Stomach smooth muscle (tissue), 2 donors: Measurements from ENCODE around the gene ANKH.
"Not testable (repeated sequence)": the region's sequence is repeated elsewhere in the genome, so short reads cannot be mapped to it uniquely, and the experiment has no call there.

Source experiments
- H3K27ac ChIP-seq: one replicate; pipeline ENCODE4 v1.7.0; 2013; ENCODE audit warnings: mild to moderate bottlenecking, low read length, inconsistent platforms
- H3K27me3 ChIP-seq, 2 donors: one replicate each; pipeline ENCODE4 v1.7.0; 2013; ENCODE audit warnings: low read length in 2 of 2; ENCODE audit not compliant: insufficient read depth in 2 of 2, control insufficient read depth in 1 of 2
- H3K36me3 ChIP-seq, 2 donors: one replicate each; pipeline ENCODE4 v1.7.0; 2013; ENCODE audit warnings: low read length in 2 of 2; ENCODE audit not compliant: control insufficient read depth in 2 of 2, insufficient read depth in 2 of 2
- H3K4me1 ChIP-seq: one replicate; pipeline ENCODE4 v1.7.0; 2013; ENCODE audit warnings: low read length; ENCODE audit not compliant: control insufficient read depth, insufficient read depth
- H3K4me3 ChIP-seq, 2 donors: one replicate each; pipeline ENCODE4 v1.7.0; 2013; ENCODE audit warnings: low read length in 2 of 2
- H3K9ac ChIP-seq, 2 donors: one replicate each; pipeline ENCODE4 v1.7.0; 2013; ENCODE audit warnings: low read length in 2 of 2, mild to moderate bottlenecking in 1 of 2
- H3K9me3 ChIP-seq, 2 donors: one replicate each; pipeline ENCODE4 v1.7.0; 2013; ENCODE audit warnings: low read length in 2 of 2; ENCODE audit not compliant: control insufficient read depth in 2 of 2
- donor health status: healthy.
- donor health status: Pancreatic carcinoma.

The ANKH gene

DNA sequence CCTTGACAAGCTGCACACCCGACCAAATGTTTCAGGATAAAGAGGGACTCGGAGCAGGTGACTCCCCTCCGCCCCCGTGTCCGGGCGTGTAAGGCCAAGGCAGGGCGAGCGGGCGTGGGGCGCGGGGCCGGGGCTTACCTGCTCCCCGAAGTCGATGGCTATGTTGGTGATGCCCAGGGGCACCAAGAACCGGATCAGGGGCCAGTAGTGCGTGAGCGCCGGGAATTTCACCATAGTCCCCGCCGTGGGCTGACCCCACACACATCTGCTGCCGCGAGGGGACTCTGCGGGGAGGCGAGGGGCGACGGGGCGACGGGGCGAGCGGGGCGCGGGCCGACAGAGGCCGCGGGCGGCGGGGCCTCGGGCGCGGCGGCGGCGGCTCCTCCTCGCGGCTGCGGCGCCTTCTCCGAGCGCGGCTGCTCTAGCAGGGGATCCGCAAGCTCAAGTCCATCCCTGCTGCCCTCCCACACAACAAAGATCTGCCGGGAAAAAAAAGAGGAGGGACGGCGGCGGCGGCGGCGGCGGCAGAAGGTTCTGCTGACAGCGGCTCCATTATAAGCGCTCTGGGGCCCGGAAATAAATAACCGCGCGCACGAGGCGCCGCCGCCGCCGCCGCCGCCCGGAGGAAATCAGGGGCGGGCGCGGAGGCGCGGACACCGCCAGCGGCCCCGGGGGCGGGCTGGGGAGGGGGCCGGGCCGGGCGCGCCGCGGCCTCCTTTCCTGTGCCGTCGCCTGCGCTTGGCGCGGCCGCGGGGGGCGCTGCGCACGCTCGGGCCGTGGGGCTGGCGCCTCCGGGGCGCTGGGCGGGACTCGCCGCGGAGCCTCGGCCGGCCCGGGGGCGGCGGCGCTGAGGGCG is at the start of gene ANKH:
TSS of gene ANKH (minus strand) at position 565 of the 856 bp plus-strand sequence. CDS start at position 234, 331 bp downstream.
- Histone ChIP-seq H3K4me1 (peaks cover 8% of the 10 kb centered on the region), H3K27ac (peak within 1 kb of the TSS; percentile 80), H3K9ac (peak within 1 kb of the TSS; percentile 68 to 76), H3K4me3 (peak within 1 kb of the TSS; percentile 69 to 78), H3K36me3 (no peaks in the 10 kb centered on the region), H3K27me3 (no peaks in the 10 kb centered on the region), H3K9me3 (no peaks in the 10 kb centered on the region)

GRCh38 chr5:14920121-14920520 is 48.5 kb upstream of the ANKH start:
- no peak overlapping the region for H3K4me3 ChIP-seq

DNA sequence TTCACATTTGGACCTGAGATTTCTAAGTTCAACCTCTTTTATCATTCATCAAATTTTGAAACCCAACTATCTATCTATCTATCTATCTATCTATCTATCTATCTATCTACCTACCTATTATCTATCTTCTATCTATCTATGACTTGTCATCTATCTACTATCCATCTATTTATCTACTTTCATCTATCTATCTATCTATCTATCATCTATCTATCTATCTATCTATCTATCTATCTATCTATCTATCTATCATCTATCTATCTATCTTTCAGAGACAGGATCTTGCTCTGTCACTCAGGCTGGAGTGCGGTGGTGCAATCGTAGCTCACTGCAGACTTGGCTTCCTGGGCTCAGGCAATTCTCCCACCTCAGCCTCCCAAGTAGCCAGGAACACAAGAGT is 47.5 kb upstream of the ANKH start:
- not testable (repeated sequence) for H3K9ac ChIP-seq, H3K9me3 ChIP-seq, H3K4me3 ChIP-seq, H3K27me3 ChIP-seq, H3K4me1 ChIP-seq, H3K36me3 ChIP-seq, H3K27ac ChIP-seq

More at GRCh38 chr5:14920121-14920520, 48.5 kb upstream of the ANKH start:
- Histone ChIP-seq H3K4me1 (no peaks in the 10 kb centered on the region), H3K36me3 (no peaks in the 10 kb centered on the region), H3K9ac (no peak overlapping the region), H3K27ac (no peak overlapping the region), H3K27me3 (peaks cover 0 to 5% of the 10 kb centered on the region in 2 donors), H3K9me3 (peaks cover 0 to 3% of the 10 kb centered on the region in 2 donors)

GRCh38 chr5:14917719-14918118 is 46.1 kb upstream of the ANKH start:
- no peaks in the 10 kb centered on the region for H3K4me1 ChIP-seq
- no peaks in the 10 kb centered on the region for H3K36me3 ChIP-seq
- H3K9me3 ChIP-seq = peaks cover 0 to 3% of the 10 kb centered on the region in 2 donors
- H3K4me3 ChIP-seq = no peak overlapping the region
- no peak overlapping the region for H3K27ac ChIP-seq
- H3K27me3 ChIP-seq = peaks cover 0 to 5% of the 10 kb centered on the region in 2 donors
- H3K9ac ChIP-seq = no peak overlapping the region

DNA sequence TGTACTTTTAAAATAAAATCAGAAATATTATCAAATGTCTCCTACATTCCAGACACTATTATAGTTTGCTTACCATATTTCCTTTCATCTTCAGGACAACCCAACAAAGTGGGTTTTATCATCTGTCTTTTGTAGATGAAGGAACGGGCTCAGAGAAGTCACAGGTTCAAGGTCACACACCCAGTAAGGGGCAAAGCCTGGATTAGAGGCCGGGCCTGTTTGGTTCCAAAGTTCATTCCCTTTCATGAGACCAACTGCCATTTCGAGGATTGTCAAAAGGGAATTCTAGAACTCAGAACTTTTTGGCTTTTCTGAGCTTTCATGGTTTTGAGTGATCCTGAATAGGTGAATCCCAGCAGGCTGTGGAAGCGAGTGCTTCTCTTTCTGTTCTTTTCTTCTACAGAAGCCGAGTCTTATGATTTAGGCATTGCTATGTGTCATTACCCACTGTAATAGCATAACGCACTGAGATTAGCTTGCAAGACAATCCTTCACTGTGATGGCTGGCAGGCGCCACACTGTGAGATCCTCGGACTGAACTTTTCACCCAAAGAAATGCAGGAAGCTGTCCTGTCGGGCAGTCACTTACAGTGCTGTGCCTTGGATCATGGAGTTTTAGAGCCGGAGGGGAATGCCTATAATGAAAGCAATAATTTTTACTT is 43.8 kb upstream of the ANKH start:
- H3K27me3 ChIP-seq = peaks cover 0 to 5% of the 10 kb centered on the region in 2 donors
- H3K4me1 ChIP-seq = no peaks in the 10 kb centered on the region
- no peak overlapping the region for H3K4me3 ChIP-seq

DNA sequence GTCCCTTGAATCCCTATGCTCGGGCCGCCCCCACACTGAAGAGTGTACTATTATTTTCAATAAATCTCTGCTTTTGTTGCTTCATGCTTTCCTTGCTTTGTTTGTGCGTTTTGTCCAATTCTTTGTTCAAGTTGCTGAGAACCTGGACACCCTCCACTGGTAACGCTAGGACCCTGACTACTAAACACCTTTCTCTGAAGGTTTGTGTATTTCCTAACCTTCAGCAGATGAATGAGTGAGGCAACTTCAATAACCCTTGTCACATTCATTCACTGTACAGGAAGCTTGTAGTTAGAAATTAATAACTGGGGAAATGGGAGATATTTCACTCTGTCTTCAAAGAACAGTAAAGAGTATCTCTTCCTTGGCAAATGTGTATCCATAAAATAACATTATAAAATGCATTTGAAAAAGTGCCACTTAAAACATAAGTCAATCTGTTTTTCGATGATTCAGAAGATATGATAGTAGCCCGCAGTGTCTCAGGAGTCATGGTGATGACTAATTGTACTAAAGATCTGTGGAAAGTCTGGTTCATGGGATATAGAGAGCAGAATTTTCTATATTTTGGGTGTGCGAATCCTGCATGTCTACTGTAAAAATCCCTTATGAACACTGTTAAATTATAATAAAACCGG is 43.2 kb upstream of the ANKH start:
- H3K27ac ChIP-seq = no peak overlapping the region
- H3K9ac ChIP-seq = no peak overlapping the region
- H3K4me1 ChIP-seq = no peaks in the 10 kb centered on the region
- H3K27me3 ChIP-seq = peaks cover 0 to 5% of the 10 kb centered on the region in 2 donors
- no peaks in the 10 kb centered on the region for H3K36me3 ChIP-seq
- H3K4me3 ChIP-seq = no peak overlapping the region
- H3K9me3 ChIP-seq = peaks cover 0 to 3% of the 10 kb centered on the region in 2 donors

More for the DNA sequence above, 43.8 kb upstream of the ANKH start:
- Histone ChIP-seq H3K36me3 (no peaks in the 10 kb centered on the region), H3K9ac (no peak overlapping the region), H3K27ac (no peak overlapping the region), H3K9me3 (peaks cover 0 to 3% of the 10 kb centered on the region in 2 donors)

DNA sequence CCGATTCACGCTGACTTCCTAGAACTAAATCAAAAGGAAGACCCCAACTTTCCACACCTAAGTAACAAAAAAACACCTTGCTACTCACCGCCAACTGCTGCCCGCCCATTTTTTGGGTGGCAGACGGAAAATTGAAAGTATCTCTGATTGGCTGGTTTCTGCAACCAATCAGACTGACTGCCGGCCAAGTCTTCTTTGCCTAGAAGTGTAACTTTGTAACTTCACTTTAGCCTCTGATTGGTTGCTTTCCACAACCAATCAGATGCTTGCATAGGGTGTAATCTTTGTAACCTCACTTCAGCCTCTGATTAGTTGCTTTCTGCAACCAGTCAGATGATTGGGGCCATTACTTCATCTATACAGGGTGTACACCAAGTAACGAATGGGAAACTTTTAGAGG is 42.6 kb upstream of the ANKH start:
- no peak overlapping the region for H3K9ac ChIP-seq
- peaks cover 0 to 5% of the 10 kb centered on the region in 2 donors for H3K27me3 ChIP-seq
- no peaks in the 10 kb centered on the region for H3K36me3 ChIP-seq
- H3K4me3 ChIP-seq = no peak overlapping the region
- H3K4me1 ChIP-seq = no peaks in the 10 kb centered on the region
- peaks cover 0 to 3% of the 10 kb centered on the region in 2 donors for H3K9me3 ChIP-seq
- no peak overlapping the region for H3K27ac ChIP-seq

DNA sequence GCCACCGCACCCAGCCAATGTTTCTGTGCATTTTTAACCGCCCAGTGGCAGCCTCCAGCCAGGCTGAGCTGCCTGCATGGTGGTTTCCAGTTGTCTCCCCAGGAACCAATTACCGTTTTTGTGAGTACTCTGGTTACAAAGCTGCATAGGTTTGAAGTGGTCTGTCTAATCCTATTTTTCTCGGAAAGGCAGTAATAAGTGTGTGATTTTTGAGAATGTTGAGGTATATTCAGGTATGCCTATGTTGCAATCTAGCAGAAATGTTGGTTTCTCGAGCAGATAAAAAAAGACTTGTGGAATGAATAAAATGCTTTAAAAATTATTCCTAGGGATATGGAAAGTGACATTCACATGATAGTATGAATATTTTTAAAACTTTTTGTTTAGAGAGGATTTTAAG is 41.5 kb upstream of the ANKH start:
- H3K4me1 ChIP-seq = no peaks in the 10 kb centered on the region
- no peak overlapping the region for H3K27ac ChIP-seq
- H3K9ac ChIP-seq = no peak overlapping the region

GRCh38 chr5:14912206-14912605 is 40.6 kb upstream of the ANKH start:
- peaks cover 0 to 3% of the 10 kb centered on the region in 2 donors for H3K9me3 ChIP-seq
- no peak overlapping the region for H3K4me3 ChIP-seq
- no peak overlapping the region for H3K9ac ChIP-seq
- no peak overlapping the region for H3K27ac ChIP-seq
- H3K36me3 ChIP-seq = no peaks in the 10 kb centered on the region
- H3K4me1 ChIP-seq = no peaks in the 10 kb centered on the region
- peaks cover 0 to 3% of the 10 kb centered on the region in 2 donors for H3K27me3 ChIP-seq

More for the DNA sequence above, 41.5 kb upstream of the ANKH start:
- H3K27me3 ChIP-seq = peaks cover 0 to 3% of the 10 kb centered on the region in 2 donors
- no peaks in the 10 kb centered on the region for H3K36me3 ChIP-seq
- peaks cover 0 to 3% of the 10 kb centered on the region in 2 donors for H3K9me3 ChIP-seq
- H3K4me3 ChIP-seq = no peak overlapping the region

- H3K9ac ChIP-seq = no peak overlapping the region
- H3K9me3 ChIP-seq = no peaks in the 10 kb centered on the region
- H3K27me3 ChIP-seq = no peaks in the 10 kb centered on the region
- H3K36me3 ChIP-seq = no peaks in the 10 kb centered on the region
- no peak overlapping the region for H3K4me3 ChIP-seq
- H3K4me1 ChIP-seq = no peaks in the 10 kb centered on the region
- H3K27ac ChIP-seq = no peak overlapping the region
Observed at GRCh38 chr5:14909369-14909768, 37.8 kb upstream of the ANKH start.
